ENCODE results near the gene GPRIN1.

DNA sequence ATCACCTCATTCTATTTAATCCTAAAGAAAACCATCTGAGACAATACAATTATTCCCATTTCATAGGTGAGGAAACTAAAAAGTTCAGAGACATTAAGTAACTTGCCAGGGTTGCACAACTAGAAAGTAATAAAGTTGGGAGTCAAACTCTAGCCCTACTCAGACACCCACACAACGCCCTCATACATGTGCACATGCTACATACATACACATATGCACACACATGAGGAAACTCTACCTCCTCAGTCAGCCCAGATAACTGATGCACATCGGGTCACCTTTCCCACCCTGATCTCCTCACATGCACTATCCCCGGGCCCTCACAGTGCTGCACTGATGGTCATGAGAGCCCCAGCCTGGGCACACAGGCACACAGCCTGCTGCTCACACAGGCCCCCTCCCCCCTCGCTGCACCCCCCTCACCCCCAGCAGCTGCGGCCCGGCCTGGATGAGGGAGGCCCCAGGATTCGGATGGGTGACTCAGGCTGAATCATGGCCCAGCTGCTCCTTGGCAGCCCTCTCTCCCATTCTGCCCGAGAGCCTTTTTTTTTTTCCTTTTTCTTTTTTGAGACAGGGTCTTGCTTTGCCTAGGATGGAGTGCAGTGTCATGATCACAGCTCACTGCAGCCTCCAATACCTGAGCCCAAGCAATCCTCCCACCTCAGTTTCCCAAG lies 5.0 kb upstream of the GPRIN1 start:
- TF ChIP-seq, protein P1, sequence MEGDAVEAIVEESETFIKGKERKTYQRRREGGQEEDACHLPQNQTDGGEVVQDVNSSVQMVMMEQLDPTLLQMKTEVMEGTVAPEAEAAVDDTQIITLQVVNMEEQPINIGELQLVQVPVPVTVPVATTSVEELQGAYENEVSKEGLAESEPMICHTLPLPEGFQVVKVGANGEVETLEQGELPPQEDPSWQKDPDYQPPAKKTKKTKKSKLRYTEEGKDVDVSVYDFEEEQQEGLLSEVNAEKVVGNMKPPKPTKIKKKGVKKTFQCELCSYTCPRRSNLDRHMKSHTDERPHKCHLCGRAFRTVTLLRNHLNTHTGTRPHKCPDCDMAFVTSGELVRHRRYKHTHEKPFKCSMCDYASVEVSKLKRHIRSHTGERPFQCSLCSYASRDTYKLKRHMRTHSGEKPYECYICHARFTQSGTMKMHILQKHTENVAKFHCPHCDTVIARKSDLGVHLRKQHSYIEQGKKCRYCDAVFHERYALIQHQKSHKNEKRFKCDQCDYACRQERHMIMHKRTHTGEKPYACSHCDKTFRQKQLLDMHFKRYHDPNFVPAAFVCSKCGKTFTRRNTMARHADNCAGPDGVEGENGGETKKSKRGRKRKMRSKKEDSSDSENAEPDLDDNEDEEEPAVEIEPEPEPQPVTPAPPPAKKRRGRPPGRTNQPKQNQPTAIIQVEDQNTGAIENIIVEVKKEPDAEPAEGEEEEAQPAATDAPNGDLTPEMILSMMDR (IDR thresholded peaks at IDR 0.05), result no peak
- TF ChIP-seq IRF2 (CRISPR knock-in tag; IDR thresholded peaks at IDR 0.05; ENCODE audit: borderline replicate concordance, low read depth), result no peak
- TF ChIP-seq NR3C1 (CRISPR knock-in tag; conservative IDR thresholded peaks at IDR 0.05; ENCODE audit: low read depth), result no peak
- TF ChIP-seq, protein P2, sequence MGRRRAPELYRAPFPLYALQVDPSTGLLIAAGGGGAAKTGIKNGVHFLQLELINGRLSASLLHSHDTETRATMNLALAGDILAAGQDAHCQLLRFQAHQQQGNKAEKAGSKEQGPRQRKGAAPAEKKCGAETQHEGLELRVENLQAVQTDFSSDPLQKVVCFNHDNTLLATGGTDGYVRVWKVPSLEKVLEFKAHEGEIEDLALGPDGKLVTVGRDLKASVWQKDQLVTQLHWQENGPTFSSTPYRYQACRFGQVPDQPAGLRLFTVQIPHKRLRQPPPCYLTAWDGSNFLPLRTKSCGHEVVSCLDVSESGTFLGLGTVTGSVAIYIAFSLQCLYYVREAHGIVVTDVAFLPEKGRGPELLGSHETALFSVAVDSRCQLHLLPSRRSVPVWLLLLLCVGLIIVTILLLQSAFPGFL (CRISPR knock-in tag; IDR thresholded peaks at IDR 0.05; ENCODE audit: borderline replicate concordance), result no peak
- TF ChIP-seq, protein P3, sequence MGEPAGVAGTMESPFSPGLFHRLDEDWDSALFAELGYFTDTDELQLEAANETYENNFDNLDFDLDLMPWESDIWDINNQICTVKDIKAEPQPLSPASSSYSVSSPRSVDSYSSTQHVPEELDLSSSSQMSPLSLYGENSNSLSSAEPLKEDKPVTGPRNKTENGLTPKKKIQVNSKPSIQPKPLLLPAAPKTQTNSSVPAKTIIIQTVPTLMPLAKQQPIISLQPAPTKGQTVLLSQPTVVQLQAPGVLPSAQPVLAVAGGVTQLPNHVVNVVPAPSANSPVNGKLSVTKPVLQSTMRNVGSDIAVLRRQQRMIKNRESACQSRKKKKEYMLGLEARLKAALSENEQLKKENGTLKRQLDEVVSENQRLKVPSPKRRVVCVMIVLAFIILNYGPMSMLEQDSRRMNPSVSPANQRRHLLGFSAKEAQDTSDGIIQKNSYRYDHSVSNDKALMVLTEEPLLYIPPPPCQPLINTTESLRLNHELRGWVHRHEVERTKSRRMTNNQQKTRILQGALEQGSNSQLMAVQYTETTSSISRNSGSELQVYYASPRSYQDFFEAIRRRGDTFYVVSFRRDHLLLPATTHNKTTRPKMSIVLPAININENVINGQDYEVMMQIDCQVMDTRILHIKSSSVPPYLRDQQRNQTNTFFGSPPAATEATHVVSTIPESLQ (CRISPR knock-in tag; IDR thresholded peaks at IDR 0.05), result no peak
- TF ChIP-seq SP1 (CRISPR knock-in tag; conservative IDR thresholded peaks at IDR 0.05), result no peak
- TF ChIP-seq NFYB (CRISPR knock-in tag; conservative IDR thresholded peaks at IDR 0.05; ENCODE audit: low read depth), result no peak
- TF ChIP-seq, protein P4, sequence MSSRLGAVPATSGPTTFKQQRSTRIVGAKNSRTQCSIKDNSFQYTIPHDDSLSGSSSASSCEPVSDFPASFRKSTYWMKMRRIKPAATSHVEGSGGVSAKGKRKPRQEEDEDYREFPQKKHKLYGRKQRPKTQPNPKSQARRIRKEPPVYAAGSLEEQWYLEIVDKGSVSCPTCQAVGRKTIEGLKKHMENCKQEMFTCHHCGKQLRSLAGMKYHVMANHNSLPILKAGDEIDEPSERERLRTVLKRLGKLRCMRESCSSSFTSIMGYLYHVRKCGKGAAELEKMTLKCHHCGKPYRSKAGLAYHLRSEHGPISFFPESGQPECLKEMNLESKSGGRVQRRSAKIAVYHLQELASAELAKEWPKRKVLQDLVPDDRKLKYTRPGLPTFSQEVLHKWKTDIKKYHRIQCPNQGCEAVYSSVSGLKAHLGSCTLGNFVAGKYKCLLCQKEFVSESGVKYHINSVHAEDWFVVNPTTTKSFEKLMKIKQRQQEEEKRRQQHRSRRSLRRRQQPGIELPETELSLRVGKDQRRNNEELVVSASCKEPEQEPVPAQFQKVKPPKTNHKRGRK (CRISPR knock-in tag; IDR thresholded peaks at IDR 0.05; ENCODE audit: borderline replicate concordance), result no peak
- TF ChIP-seq ETV6 (CRISPR knock-in tag; IDR thresholded peaks at IDR 0.05), result no peak
- TF ChIP-seq, protein P5, sequence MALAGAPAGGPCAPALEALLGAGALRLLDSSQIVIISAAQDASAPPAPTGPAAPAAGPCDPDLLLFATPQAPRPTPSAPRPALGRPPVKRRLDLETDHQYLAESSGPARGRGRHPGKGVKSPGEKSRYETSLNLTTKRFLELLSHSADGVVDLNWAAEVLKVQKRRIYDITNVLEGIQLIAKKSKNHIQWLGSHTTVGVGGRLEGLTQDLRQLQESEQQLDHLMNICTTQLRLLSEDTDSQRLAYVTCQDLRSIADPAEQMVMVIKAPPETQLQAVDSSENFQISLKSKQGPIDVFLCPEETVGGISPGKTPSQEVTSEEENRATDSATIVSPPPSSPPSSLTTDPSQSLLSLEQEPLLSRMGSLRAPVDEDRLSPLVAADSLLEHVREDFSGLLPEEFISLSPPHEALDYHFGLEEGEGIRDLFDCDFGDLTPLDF (CRISPR knock-in tag; IDR thresholded peaks at IDR 0.05), result no peak
- TF ChIP-seq, protein P6, sequence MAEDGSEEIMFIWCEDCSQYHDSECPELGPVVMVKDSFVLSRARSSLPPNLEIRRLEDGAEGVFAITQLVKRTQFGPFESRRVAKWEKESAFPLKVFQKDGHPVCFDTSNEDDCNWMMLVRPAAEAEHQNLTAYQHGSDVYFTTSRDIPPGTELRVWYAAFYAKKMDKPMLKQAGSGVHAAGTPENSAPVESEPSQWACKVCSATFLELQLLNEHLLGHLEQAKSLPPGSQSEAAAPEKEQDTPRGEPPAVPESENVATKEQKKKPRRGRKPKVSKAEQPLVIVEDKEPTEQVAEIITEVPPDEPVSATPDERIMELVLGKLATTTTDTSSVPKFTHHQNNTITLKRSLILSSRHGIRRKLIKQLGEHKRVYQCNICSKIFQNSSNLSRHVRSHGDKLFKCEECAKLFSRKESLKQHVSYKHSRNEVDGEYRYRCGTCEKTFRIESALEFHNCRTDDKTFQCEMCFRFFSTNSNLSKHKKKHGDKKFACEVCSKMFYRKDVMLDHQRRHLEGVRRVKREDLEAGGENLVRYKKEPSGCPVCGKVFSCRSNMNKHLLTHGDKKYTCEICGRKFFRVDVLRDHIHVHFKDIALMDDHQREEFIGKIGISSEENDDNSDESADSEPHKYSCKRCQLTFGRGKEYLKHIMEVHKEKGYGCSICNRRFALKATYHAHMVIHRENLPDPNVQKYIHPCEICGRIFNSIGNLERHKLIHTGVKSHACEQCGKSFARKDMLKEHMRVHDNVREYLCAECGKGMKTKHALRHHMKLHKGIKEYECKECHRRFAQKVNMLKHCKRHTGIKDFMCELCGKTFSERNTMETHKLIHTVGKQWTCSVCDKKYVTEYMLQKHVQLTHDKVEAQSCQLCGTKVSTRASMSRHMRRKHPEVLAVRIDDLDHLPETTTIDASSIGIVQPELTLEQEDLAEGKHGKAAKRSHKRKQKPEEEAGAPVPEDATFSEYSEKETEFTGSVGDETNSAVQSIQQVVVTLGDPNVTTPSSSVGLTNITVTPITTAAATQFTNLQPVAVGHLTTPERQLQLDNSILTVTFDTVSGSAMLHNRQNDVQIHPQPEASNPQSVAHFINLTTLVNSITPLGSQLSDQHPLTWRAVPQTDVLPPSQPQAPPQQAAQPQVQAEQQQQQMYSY (CRISPR knock-in tag; IDR thresholded peaks at IDR 0.05), result no peak
- no peak for TF ChIP-seq ZNF263 (CRISPR knock-in tag; IDR thresholded peaks at IDR 0.05; ENCODE audit: low read depth)
- TF ChIP-seq, protein P7, sequence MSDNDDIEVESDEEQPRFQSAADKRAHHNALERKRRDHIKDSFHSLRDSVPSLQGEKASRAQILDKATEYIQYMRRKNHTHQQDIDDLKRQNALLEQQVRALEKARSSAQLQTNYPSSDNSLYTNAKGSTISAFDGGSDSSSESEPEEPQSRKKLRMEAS (CRISPR knock-in tag; IDR thresholded peaks at IDR 0.05), result no peak

All from WTC11 (cell line).